IPS-11a (cell line): ENCODE results near the gene TGFBRAP1.

Source experiments
- H3K4me3 ChIP-seq: one replicate; pipeline ENCODE4 v1.5.1; 2013; ENCODE audit warnings: low read depth, low read length, control low read depth

TGFBRAP1 gene, protein sequence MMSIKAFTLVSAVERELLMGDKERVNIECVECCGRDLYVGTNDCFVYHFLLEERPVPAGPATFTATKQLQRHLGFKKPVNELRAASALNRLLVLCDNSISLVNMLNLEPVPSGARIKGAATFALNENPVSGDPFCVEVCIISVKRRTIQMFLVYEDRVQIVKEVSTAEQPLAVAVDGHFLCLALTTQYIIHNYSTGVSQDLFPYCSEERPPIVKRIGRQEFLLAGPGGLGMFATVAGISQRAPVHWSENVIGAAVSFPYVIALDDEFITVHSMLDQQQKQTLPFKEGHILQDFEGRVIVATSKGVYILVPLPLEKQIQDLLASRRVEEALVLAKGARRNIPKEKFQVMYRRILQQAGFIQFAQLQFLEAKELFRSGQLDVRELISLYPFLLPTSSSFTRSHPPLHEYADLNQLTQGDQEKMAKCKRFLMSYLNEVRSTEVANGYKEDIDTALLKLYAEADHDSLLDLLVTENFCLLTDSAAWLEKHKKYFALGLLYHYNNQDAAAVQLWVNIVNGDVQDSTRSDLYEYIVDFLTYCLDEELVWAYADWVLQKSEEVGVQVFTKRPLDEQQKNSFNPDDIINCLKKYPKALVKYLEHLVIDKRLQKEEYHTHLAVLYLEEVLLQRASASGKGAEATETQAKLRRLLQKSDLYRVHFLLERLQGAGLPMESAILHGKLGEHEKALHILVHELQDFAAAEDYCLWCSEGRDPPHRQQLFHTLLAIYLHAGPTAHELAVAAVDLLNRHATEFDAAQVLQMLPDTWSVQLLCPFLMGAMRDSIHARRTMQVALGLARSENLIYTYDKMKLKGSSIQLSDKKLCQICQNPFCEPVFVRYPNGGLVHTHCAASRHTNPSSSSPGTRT

DNA sequence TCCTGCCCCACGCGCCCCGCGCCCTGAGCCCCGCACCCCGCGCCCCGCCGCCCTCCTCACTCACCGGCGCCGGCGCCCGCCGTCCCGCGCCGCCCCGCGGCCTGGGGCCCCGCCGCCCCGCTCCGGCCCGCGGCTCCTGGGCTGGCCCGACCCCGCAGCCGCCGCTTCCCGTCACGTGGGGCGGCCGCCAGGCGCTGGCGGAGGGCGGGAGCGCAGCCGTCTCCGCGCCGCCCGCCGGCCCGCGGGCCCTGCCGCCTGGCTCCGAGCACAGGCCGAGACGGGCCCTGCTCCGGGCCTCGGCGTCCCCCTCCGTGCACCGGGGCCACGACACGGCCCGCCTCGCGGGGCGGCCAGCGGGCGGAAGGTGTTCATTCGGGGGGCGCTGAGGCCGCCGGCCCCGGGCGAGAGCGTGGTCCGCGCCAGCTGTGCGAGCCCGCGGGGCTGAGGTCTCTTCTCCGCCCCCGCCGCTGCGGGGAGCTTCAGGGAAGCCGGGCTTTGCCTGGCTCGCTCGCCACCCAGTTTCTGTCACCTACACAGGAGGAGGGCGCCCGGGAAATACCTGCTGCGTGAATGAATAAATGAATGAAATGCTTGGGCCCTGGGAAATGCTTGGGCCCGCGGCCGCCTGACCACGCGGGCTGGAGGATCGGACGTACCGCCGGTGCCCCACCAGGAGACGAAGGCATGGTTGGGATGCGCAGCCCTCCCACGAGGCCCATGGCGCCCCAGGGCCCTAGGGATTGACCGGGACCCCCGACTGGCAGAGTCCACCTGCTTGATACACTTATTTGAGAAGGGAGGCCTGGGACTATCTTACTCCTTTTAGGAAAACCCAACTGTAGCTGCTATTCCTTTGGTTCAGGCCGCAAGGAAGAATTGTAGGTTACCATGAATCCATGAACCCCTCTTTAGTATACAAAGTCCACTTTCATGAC lies at the start of gene TGFBRAP1:
Gene TGFBRAP1 (minus strand): TSS at position 175 of the 935 bp plus-strand sequence. CDS start 21,434 bp downstream, outside the sequence.
- peak within 1 kb of the TSS; percentile 75 for H3K4me3 ChIP-seq

DNA sequence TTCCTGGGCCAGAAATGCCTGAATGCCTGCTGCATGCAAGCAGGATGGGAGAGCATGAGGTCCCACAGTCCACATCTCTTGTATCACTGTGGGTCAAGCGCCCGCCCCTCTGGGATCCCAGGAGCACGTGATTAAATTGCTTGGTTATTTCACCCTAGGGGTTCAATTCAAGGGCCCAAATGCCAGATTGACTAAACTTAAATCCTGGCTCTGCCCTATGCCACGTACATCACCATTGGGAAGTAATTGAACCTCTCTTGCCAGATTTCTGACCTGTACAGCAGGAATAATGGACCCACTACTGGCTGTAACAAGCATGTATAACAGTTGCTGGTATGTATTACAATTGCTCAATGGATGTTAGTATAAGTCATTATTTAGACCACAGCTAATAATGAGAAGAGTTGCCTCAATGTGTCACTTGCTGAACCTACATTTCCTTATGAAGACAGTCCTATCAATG lies 49.4 kb upstream of the TGFBRAP1 start:
- no peak overlapping the region for H3K4me3 ChIP-seq

DNA sequence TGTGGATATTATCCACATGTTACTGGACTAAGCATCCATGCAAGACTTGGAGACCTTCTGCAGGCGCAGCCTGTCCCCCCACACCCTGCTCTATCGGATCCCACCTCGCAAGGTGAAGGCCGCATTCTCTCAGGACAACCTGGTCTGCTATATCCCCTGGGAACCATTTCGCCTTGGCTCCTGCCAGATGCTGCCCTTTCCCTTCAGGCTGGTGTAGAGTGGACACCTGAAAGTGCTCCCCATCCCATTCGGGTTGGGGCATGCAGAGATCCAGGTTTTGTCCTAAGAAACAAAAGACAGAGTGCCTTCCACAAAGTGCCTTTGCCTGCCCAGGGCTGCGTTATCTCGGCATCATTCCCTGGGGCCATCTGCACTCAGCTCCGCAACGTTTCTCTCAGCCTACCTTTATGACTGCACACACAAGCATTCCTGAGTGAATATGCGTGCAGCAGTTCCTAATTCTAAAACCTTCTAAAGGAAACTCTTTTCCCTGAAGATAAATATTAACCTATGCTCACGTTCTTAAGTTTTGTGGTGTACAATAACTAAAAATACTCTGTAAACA lies 48.8 kb upstream of the TGFBRAP1 start:
- H3K4me3 ChIP-seq: no peak overlapping the region

DNA sequence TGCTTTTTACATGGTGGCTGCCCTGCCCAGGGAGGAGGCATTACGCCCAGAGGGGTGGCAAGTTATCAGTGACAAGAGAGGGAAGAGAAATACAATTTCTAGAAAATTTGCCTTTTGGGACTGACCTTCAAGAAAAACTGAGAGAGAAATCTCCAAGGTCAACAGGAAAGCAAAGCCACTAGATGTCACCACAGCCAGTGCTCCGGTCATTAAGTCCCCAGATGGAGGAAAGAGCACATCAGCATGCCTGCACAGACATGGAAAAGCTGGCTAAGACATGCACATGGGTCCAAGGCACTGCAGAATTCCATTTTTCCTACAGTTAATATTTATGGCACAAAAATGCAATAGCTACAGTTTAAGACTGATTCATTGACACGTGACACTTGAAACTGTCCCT lies 48.3 kb upstream of the TGFBRAP1 start:
- H3K4me3 ChIP-seq: no peak overlapping the region

DNA sequence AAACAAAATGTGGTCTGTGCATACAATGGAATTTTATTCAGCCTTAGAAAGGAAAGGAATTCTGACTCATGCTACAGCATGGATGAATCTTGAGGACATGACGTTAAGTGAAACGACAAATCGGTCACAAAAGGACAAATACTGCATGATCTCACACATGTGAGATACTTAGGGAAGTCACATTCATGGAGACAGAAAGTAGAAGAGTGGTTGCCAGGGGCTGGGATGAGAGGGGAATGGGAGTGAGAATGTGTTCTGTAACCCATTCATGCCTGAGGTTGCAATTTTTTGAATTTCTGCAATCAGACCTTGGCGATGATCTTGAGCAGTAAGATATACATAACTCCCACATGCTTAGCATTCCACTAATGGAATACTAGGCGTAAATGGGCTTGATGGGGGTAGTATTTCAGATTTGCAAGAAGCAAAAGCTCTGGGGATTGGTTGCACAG lies 47.3 kb upstream of the TGFBRAP1 start:
- H3K4me3 ChIP-seq: no peak overlapping the region

DNA sequence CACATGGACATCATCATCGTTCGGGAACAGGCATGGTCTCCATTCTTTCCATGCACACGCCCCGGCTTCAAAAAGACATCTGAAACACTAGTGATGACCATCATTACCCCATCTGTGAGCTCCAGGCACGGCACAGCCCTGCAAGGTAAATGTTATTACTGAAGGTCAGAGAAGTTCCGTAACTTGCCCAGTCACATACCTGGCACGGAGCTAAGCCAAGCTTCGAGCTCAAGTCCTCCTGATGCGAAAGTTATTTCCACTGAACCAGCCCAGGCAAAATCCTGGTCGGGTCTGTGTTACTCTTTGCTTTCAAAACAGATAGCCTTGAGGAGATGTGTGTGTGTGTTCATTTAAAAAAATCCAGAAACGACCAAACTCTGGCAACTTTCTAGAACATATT lies 46.5 kb upstream of the TGFBRAP1 start:
- H3K4me3 ChIP-seq: no peak overlapping the region

DNA sequence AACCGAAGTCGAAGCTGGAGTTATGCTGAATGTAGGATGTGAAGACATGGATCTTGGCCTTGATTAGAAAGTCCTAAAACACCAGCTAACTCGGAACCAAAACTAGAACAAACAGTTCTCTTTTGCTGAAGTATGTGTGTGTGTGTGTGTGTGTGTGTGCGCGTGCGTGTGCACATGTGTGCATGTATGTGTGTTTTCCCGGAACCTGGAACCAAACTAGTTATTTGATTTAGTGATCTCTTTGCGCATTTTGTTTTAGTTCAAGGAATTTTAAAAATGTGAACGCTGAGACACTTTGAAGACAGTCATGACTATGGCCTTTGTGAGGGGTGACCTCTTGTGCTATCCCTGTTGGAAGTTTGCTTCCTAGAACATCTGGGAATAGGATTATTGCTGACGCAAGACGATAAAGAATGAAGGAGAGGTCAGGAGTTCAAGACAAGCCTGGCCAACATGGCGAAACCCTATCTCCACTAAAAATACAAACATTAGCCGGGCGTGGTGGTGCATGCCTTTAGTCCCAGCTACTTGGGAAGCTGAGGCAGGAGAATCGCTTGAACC lies 45.5 kb upstream of the TGFBRAP1 start:
- H3K4me3 ChIP-seq: no peak overlapping the region

DNA sequence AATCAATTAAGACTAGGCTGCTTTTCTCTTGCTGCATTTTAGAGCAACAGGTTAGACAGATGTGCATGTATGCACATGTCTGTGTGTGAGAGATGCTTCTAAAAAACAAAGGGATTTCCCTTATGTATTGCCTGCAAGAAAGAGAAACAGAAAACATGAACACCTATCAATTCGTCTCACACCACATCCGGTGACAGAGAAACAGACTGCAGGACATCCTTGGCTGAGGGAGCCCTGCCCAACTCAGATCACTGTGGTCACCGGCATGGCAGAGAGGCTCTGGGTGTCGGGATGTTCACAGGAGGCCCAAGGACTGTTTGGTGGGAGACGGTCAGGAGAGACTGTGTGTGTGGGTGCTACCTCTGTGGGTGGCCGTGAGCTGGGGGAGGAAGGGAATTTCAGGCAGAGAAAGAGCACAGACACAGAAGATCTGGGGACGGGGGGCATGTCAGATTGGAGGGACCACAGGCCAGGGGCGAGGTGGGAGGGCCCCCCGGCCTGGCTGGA lies 44.4 kb upstream of the TGFBRAP1 start:
- no peak overlapping the region for H3K4me3 ChIP-seq

DNA sequence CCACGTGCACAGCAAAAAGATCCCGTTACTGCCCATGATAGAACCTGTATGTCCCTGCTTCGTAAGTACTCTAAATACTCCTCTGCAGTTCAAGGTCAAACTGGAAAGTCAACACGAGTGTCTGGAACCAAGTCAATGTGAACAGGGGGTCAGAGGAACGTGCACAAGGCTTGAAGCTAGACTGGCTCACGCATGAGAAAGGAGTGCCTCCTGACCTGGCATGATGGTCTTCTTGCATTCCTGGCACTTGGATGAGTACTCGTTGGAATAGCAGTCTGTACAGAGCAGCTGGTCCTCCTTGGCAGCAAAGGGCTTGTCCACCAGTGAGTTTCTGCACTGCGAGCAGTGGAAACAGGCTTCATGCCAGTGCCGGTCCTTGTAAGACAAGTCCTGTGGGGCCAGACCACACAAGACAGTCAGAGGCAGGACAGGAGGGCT lies 43.8 kb upstream of the TGFBRAP1 start:
- no peak overlapping the region for H3K4me3 ChIP-seq

DNA sequence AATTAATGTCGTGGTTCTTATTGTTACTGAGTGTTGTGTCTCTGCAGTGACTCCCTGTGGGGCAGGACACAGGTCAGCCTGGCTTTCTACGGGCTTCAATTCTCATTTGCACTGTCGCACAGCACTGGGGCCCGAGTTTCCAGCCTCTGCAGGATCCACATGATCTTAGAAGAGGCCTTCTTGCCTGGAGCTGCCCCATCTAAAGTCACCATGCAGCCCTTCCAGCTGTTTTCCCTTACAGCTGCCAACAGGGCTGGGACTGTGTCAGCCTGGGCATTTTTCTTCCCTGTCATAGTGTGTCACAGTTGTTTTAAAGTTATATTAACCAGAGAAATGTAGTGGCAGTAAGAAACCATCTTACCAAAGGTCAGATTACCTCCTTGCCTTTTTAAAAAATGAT lies 42.3 kb upstream of the TGFBRAP1 start:
- H3K4me3 ChIP-seq: no peak overlapping the region

DNA sequence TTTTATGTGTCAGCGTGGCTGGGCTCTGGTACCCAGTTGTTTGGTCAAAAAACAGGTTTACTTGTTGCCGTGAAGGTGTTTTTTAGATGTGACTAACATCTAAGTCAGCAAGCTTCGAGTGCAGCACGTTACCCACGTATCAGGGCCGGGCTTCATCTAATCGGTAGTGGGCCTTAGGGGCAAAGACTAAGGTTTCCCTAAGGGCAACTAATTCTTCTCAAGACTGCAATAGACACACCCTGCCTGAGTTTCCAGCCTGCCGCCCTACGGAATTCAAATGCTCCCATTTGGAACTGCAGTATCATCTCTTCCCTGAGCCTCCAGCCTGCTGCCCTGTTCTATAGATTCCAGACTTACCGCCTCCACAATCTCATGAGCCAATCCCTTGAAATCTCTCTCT lies 41.6 kb upstream of the TGFBRAP1 start:
- no peak overlapping the region for H3K4me3 ChIP-seq

DNA sequence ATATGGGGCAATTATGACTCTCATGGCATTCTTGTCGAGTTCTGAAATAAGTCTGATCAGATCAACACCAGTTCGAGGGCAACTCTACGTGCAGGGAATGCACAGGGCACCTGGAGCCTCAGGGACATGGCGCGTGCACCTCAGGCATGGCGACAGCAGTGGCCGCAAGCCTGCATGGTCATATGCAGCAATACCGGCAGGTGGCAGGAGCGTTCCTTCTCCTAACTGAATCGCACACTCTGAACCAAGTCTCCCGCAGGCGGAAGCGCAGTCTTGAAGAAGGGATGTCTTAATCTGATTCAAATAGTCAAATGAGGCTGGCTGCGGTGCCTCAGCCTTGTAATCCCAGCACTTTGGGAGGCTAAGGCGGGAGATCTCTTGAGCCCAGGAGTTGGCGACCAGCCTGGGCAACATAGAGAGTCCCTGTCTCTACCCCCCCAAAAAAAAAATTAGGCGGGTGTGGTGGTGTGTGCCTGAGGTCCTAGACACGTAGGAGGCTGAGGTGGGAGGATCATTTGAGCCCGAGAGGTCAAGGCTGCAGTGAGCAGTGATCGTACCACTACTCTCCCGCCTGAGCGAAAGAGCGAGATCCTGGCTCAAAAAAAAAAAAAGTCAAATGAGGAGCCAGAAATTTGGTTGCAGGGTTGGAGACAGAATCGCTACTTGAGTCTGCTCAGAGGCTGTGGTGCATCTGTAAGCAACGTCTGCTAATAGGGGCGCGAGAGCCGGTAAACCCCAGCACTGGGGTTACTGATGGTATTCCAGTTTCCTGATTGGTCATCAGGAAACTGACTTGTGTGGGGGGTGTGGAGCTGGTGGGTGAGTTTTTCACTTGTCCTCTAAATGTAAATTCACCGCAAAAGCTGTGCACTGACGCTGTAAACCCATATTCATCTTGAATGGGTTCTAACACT lies 40.5 kb upstream of the TGFBRAP1 start:
- no peak overlapping the region for H3K4me3 ChIP-seq

DNA sequence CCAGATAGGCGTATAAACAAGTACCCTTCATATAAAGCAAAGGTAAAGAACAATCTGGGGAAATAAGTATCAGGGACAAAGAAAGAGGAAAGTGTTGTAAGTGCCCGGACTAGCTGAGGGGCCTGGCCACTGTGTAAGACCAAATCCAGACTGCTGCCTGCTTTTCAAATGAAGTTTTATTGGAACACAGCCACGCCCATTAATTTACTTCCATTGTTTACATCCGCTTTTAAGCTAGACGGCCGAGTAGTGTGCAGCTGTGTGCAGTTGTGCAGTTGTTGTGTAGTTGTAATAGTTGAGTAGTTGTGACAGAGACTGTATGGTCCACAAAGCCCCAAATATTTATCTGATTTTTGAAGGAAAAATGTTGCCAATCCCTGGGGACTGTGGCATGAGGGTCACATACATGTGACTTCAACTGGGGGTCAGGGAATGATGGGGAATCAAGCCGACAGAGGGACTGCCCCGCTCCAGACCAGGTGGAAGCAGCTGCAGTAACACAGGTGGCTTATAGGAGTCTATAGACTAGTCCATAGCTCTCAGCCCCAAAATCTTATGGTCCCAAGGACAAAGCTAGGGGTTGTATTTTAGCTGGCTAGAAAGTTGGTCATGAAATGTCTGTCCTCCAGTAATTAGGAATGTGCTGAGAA lies 39.3 kb upstream of the TGFBRAP1 start:
- no peak overlapping the region for H3K4me3 ChIP-seq

DNA sequence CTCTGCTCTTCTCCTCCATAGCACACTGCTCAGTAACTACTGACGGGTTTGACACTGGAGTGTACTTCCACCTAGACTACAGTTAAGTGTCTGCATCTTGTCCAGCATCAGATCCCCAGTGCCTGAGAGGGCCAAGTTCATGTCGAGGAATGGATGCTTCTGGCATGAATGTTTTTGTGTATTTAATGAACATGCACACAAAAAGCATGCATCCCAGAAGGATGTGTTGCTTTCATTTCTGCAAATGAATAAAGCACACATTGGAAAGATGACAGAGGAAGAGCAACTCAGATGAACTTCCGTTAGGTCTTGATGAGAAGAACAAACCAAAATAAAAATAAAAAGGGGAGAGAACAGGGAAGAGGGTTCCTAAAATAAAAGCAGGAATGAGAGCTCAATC lies 35.7 kb upstream of the TGFBRAP1 start:
- H3K4me3 ChIP-seq: no peak overlapping the region

DNA sequence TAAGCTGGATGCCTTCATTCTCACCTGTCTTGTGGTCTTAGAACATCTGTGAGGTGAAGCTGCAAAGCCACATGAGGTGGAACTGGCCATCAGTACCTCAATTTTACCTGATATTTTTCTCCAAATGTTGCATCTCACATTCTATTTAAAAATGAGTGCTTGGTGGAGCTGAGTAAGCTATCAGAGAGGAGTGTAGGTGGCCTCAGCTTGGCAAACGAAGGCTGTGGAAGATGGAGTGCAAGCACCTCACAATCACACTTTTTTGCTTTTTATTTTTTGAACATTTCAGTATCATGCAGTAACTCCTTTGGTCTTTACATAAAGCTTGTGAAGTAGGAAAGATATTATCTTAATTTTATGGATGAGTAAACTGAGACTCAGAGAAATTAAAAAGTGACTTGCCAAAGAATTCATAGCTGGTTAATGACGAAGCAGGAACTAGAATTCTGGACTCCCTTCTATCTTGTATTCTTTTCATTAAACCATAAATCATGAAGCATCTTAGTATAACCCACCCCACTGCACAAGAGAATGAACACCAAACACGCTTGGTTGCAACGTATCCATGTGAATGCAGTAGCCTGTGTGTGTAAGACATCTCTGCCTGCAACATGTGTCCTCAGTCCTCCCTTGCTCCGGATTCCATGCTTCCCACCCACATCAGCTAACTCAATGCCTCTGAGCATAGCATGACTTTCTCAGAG lies 35.1 kb upstream of the TGFBRAP1 start:
- no peak overlapping the region for H3K4me3 ChIP-seq

DNA sequence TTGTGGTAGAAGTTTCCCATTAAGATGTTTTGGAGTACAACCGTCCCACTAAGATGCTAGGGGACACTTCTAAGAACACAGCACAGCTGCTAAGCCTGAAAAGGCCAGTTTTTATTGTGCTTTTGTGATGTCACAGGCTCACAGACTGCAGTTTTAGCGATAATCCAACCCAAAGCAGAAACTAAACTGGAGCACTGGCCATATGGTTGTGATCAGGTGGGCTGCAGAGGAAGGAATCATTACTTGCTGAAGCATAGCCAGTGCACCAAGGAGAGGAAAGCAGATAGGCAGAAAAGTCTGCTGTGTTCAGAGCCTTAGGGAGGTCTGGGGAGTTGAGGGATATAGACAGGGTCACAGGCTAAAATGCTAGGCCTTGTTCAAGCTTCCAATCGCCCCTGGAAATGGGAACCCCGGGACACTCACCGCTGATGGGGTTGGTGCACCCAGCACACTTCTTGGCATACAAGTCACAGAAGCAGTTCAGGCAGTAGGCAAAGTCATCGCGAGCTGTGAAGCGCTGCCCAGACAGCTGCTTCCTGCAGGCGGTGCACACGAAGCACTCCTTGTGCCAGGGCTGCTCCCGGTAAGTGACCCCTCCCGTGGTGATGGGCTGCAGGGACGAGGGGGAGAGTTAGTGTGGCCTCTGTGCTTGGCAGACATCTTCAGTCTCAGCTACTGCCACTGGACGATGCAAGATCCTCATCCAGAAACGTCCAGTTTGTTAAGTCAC lies 33.5 kb upstream of the TGFBRAP1 start:
- no peak overlapping the region for H3K4me3 ChIP-seq
